Immature natural killer cell (primary cell): ENCODE data around the gene SPARC. TPM values are rescaled to one million over a fixed set of nuclear protein-coding genes. Genes with fewer than 3 reads are reported as not detected.

Experiments used
- DNase-seq, 3 donors: peaks; one replicate each; pipeline ENCODE4 v3.0.0; 2022; ENCODE audit warnings: mixed read lengths in 1 of 3
- H3K27ac Mint-ChIP-seq, 6 donors: one replicate each; pipeline ENCODE4 v1.8.0; 2020; ENCODE audit warnings: mixed read lengths in 6 of 6, mild to moderate bottlenecking in 5 of 6, inconsistent platforms in 4 of 6, moderate library complexity in 3 of 6
- H3K27me3 Mint-ChIP-seq, 3 donors: one replicate each; pipeline ENCODE4 v1.8.0; 2020 to 2021; ENCODE audit warnings: low read depth in 3 of 3, mild to moderate bottlenecking in 3 of 3, mixed read lengths in 3 of 3, moderate library complexity in 3 of 3, inconsistent platforms in 1 of 3
- H3K36me3 Mint-ChIP-seq, 3 donors: one replicate each; pipeline ENCODE4 v1.8.0; 2020; ENCODE audit warnings: mixed read lengths in 3 of 3, inconsistent platforms in 2 of 3, mild to moderate bottlenecking in 2 of 3
- H3K4me1 Mint-ChIP-seq, 2 donors: one replicate each; pipeline ENCODE4 v1.8.0; 2020; ENCODE audit warnings: inconsistent platforms in 2 of 2, mild to moderate bottlenecking in 2 of 2, mixed read lengths in 2 of 2, moderate library complexity in 1 of 2
- H3K4me3 Mint-ChIP-seq, 5 donors: one replicate each; pipeline ENCODE4 v1.8.0; 2020; ENCODE audit warnings: mild to moderate bottlenecking in 5 of 5, mixed read lengths in 5 of 5, inconsistent platforms in 3 of 5, moderate library complexity in 3 of 5
- H3K9me3 Mint-ChIP-seq, 6 donors: one replicate each; pipeline ENCODE4 v1.8.0; 2020; ENCODE audit warnings: mild to moderate bottlenecking in 6 of 6, mixed read lengths in 6 of 6, inconsistent platforms in 4 of 6, moderate library complexity in 3 of 6
- polyA plus RNA-seq, 3 donors: library from polyadenylated mRNA; unstranded; fragments of 300-500 nt; fragmentation: Illumina TruSeq; gene quantifications; one replicate each; pipeline ENCODE4 v1.2.3, GENCODE V29; 2021

SPARC gene
- polyA plus RNA-seq, 3 donors from 2014 or later: 5.1 to 34.4 (median 9.8) TPM

GRCh38 chr5:151612689-151613427 lies 73.9 kb downstream of the SPARC start:
- Mint-ChIP-seq H3K4me1 (peaks cover 20 to 23% of the 10 kb centered on the region in 2 donors), H3K27me3 (peaks cover 0 to 5% (median 2%) of the 10 kb centered on the region in 3 donors), H3K27ac (peak overlapping the region in 4 of 6 donors; percentile 11 to 92 (median 70)), H3K4me3 (peak overlapping the region in 3 of 5 donors; percentile 22 to 69 (median 66)), H3K9me3 (no peaks in the 10 kb centered on the region), H3K36me3 (no peaks in the 10 kb centered on the region)
- DNase-seq: peak in 1 of 3 donors; percentile 5

GRCh38 chr5:151611127-151611775 lies 75.5 kb downstream of the SPARC start:
- no peak overlapping the region for H3K4me3 Mint-ChIP-seq
- no peak for DNase-seq
- H3K27ac Mint-ChIP-seq: no peak overlapping the region
- H3K36me3 Mint-ChIP-seq: no peaks in the 10 kb centered on the region
- peaks cover 20 to 23% of the 10 kb centered on the region in 2 donors for H3K4me1 Mint-ChIP-seq
- H3K27me3 Mint-ChIP-seq: peaks cover 0 to 3% (median 2%) of the 10 kb centered on the region in 3 donors
- no peaks in the 10 kb centered on the region for H3K9me3 Mint-ChIP-seq

Other genes starting within 250 kb of the SPARC start
- 1 to 10 TPM in 2 of 3 donors, under 1 TPM in 1; 0.51 to 2.8 (median 1.4) TPM for gene SLC36A1, start 239.3 kb downstream of the SPARC start, polyA plus RNA-seq
- gene FAT2, start 95.6 kb downstream of the SPARC start, polyA plus RNA-seq: not detected
- 100 to 1,000 TPM; 112 to 145 (median 113) TPM for gene ATOX1, start 71.7 kb upstream of the SPARC start, polyA plus RNA-seq
- 100 to 1,000 TPM; 124 to 148 (median 129) TPM for gene G3BP1, start 85.0 kb upstream of the SPARC start, polyA plus RNA-seq
- gene GLRA1, start 237.9 kb upstream of the SPARC start, polyA plus RNA-seq: not detected